K562 (cell line): ENCODE data around the gene AGPAT2. TPM values are rescaled to one million over a fixed set of nuclear protein-coding genes. Genes with fewer than 3 reads are reported as not detected.

Source experiments
- ATAC-seq: fragments of 200-7000 bp; cut with Tn5 transposase; 3 replicates; pipeline ENCODE4 v1.9.1; 2020; ENCODE audit warnings: moderate library complexity
- BruUV-seq: library from RNA; stranded (reverse); fragments of 400-500 nt; replicated peaks from 2 replicates; lab custom pipeline; 2021; lab: Mats Ljungman, UMichigan
- CTCF ChIA-PET: fragments of 300-600 bp; formaldehyde crosslinking; extraction: SDS; loops from one replicate; lab custom pipeline; 2021; ENCODE audit warnings: low intra/inter-chr PET ratio; lab: Yijun Ruan, JAX
- POLR2A ChIA-PET: fragments of 300-600, 350-650 bp; sonication (Branson Sonifier 250); formaldehyde crosslinking; extraction: SDS; loops from one replicate; lab custom pipeline; 2021; ENCODE audit warnings: antibody characterized with exemption, inconsistent platforms; lab: Yijun Ruan, JAX
- DNase-seq, 4 experiments: peaks; one replicate each; pipeline versions ENCODE4 v3.0.0 to v3.0.0-alpha.2; 2011 to 2018; ENCODE audit warnings: low spot score in 3 of 4, mixed read lengths in 3 of 4; ENCODE audit errors: extremely low read depth in 1 of 4
- FAIRE-seq: peaks from 2 replicates; lab custom pipeline; 2011; peaks lifted over from hg19 to GRCh38; lab: Jason Lieb, UNC
- H2AFZ ChIP-seq: 2 replicates; pipeline ENCODE4 v1.6.0; 2011; ENCODE audit warnings: low read depth, low read length, control low read depth, inconsistent platforms
- H3K27ac ChIP-seq: fragments of 200-600 bp; 3 replicates; pipeline ENCODE4 v1.8.0; 2011; ENCODE audit warnings: low read depth, mild to moderate bottlenecking, control low read depth, inconsistent platforms, low read length, moderate library complexity, mixed read lengths; ENCODE audit errors: extremely low read depth
- H3K27me3 ChIP-seq, 2 experiments: fragments of 300-600 bp in 1 of 2; 2 replicates in 1 of 2; 3 replicates in 1 of 2; pipeline versions ENCODE4 v1.6.0 to v1.8.0; 2011; ENCODE audit warnings: inconsistent platforms in 2 of 2, low read length in 2 of 2, mild to moderate bottlenecking in 1 of 2, mixed read lengths in 1 of 2, moderate library complexity in 1 of 2; ENCODE audit not compliant: control insufficient read depth in 2 of 2, insufficient read depth in 2 of 2
- H3K36me3 ChIP-seq: fragments of 300-600 bp; 3 replicates; pipeline ENCODE4 v1.8.0; 2011; ENCODE audit warnings: mild to moderate bottlenecking, low read length, inconsistent platforms; ENCODE audit not compliant: control insufficient read depth, insufficient read depth
- H3K4me1 ChIP-seq, 2 experiments: fragments of 200-600 bp in 1 of 2; replicated peaks in 1 of 2; 2 replicates in 1 of 2; 3 replicates in 1 of 2; pipeline versions ENCODE4 v1.5.1 to v1.8.0; 2011; ENCODE audit warnings: inconsistent platforms in 2 of 2, low read length in 2 of 2, mild to moderate bottlenecking in 1 of 2, mixed read lengths in 1 of 2, moderate library complexity in 1 of 2; ENCODE audit not compliant: control insufficient read depth in 2 of 2, insufficient read depth in 2 of 2
- H3K4me2 ChIP-seq: 2 replicates; pipeline ENCODE4 v1.6.1; 2011; ENCODE audit warnings: low read length, control low read depth, inconsistent platforms, mixed read lengths; ENCODE audit not compliant: insufficient read depth
- H3K4me3 ChIP-seq: fragments of 200-600 bp; sonication (generic), shearing (Covaris generic); 2 replicates; pipeline ENCODE4 v1.5.1; 2016; ENCODE audit warnings: control low read depth, inconsistent platforms
- H3K79me2 ChIP-seq: fragments of 200-600 bp; 3 replicates; pipeline ENCODE4 v1.8.0; 2011; ENCODE audit warnings: low read length, inconsistent platforms; ENCODE audit not compliant: control insufficient read depth, insufficient read depth
- H3K9ac ChIP-seq, 2 experiments: 2 replicates each; pipeline versions ENCODE4 v1.6.0 to v1.6.1; 2011; ENCODE audit warnings: low read depth in 2 of 2, low read length in 2 of 2, control low read depth in 1 of 2, inconsistent platforms in 1 of 2, mild to moderate bottlenecking in 1 of 2, mixed read lengths in 1 of 2; ENCODE audit not compliant: insufficient read depth in 1 of 2
- H3K9me1 ChIP-seq: one replicate; pipeline ENCODE4 v1.6.0; 2011; ENCODE audit warnings: inconsistent platforms, mild to moderate bottlenecking, low read length, moderate library complexity; ENCODE audit not compliant: control insufficient read depth, insufficient read depth
- H3K9me3 ChIP-seq: replicated peaks from 2 replicates; pipeline ENCODE4 v1.5.1; 2011; ENCODE audit warnings: low read depth, low read length, inconsistent platforms; ENCODE audit not compliant: control insufficient read depth, insufficient read depth
- H4K20me1 ChIP-seq: replicated peaks from 2 replicates; pipeline ENCODE4 v1.6.1; 2011; ENCODE audit warnings: low read length, inconsistent platforms, mixed read lengths; ENCODE audit not compliant: control insufficient read depth, insufficient read depth
- CBFB ChIP-seq: sonication (generic); formaldehyde crosslinking; IDR thresholded peaks from 2 replicates; pipeline ENCODE4 v1.4.0; 2020; ENCODE audit warnings: mild to moderate bottlenecking, missing genetic modification reagents
- E2F4 ChIP-seq: sonication (generic); formaldehyde crosslinking; IDR thresholded peaks from 2 replicates; pipeline ENCODE4 v1.8.0; 2022; ENCODE audit warnings: mild to moderate bottlenecking, low read depth, missing genetic modification reagents
- EHMT2 ChIP-seq: fragments of 450-650 bp; IDR thresholded peaks from 2 replicates; pipeline ENCODE4 v1.6.1; 2018; ENCODE audit warnings: antibody characterized with exemption
- ETV5 ChIP-seq: sonication (generic); formaldehyde crosslinking; IDR thresholded peaks from 2 replicates; pipeline ENCODE4 v1.4.0; 2020; ENCODE audit warnings: low read depth, mild to moderate bottlenecking, missing genetic modification reagents
- GABPA ChIP-seq: fragments of 200-800 bp; sonication (Bioruptor generic); conservative IDR thresholded peaks from 2 replicates; pipeline ENCODE4 v1.6.1; 2016; ENCODE audit warnings: low read depth, missing genetic modification characterization, missing compliant biosample characterization
- HLTF ChIP-seq: fragments of 450-650 bp; IDR thresholded peaks from 2 replicates; pipeline ENCODE4 v1.6.1; 2016
- HMG20A ChIP-seq: fragments of 450-650 bp; formaldehyde crosslinking; conservative IDR thresholded peaks from 2 replicates; pipeline ENCODE4 v1.4.0; 2020; ENCODE audit warnings: mild to moderate bottlenecking, mixed read lengths
- JUN ChIP-seq, 2 experiments: sonication (generic) in 1 of 2; formaldehyde crosslinking in 1 of 2; IDR thresholded peaks; 2 replicates each; pipeline versions ENCODE4 v1.6.1 to v1.8.0; 2012 to 2022; ENCODE audit warnings: borderline replicate concordance in 2 of 2, mild to moderate bottlenecking in 2 of 2, improper control_type of control experiment in 1 of 2, low read depth in 1 of 2, low read length in 1 of 2, missing genetic modification reagents in 1 of 2
- RBFOX2 ChIP-seq: fragments of 200-400 bp; formaldehyde crosslinking; IDR thresholded peaks from 2 replicates; pipeline ENCODE4 v1.6.1; 2017; ENCODE audit warnings: low read depth, mild to moderate bottlenecking, low read length, moderate library complexity
- SAP30 ChIP-seq: fragments of 200-600 bp; sonication (generic); IDR thresholded peaks from 2 replicates; pipeline ENCODE4 v1.6.1; 2012; ENCODE audit warnings: borderline replicate concordance, low read depth, mild to moderate bottlenecking, moderate library complexity, low read length, control low read depth, inconsistent platforms; ENCODE audit not compliant: insufficient read depth, poor library complexity, severe bottlenecking
- TCFL5 ChIP-seq: fragments of 250-450 bp; sonication (Bioruptor Pico); conservative IDR thresholded peaks from 2 replicates; pipeline ENCODE4 v1.6.1; 2021; ENCODE audit warnings: mild to moderate bottlenecking, moderate library complexity, matching md5 sums
- THRAP3 ChIP-seq: fragments of 450-650 bp; IDR thresholded peaks from 2 replicates; pipeline ENCODE4 v1.6.1; 2016; ENCODE audit warnings: mild to moderate bottlenecking, inconsistent platforms, borderline replicate concordance
- ZKSCAN8 ChIP-seq: fragments of 200-800 bp; sonication (Bioruptor generic); IDR thresholded peaks from 2 replicates; pipeline ENCODE4 v1.6.1; 2016; ENCODE audit warnings: missing genetic modification characterization, missing compliant biosample characterization
- ZNF395 ChIP-seq: fragments of 200-800 bp; sonication (Bioruptor generic); IDR thresholded peaks from 2 replicates; pipeline ENCODE4 v1.6.1; 2017; ENCODE audit warnings: missing genetic modification characterization, missing compliant biosample characterization
- ZNF436 ChIP-seq: fragments of 250-450, 450-650 bp; sonication (Bioruptor Pico); formaldehyde crosslinking; IDR thresholded peaks from 2 replicates; pipeline ENCODE4 v1.7.0; 2020; ENCODE audit warnings: mild to moderate bottlenecking
- ZNF830 ChIP-seq: fragments of 250-450 bp; sonication (Bioruptor Pico); IDR thresholded peaks from 2 replicates; pipeline ENCODE4 v1.5.0; 2021; ENCODE audit warnings: mild to moderate bottlenecking
- WGBS: fragments of 100-300 bp; shearing (Covaris generic); methylation state at CpG from one replicate; pipeline ENCODE4 v1.1.6; 2016; ENCODE audit warnings: low coverage, mixed read lengths; ENCODE audit not compliant: insufficient coverage; ENCODE audit errors: missing lambda C conversion rate; 5-methylcytosine and 5-hydroxymethylcytosine counted together
- in situ Hi-C: fragments of 300-500 bp; cut with MboI; formaldehyde crosslinking; loops from 4 replicates; pipeline ENCODE4 v1.15.0; 2018; ENCODE audit warnings: inconsistent platforms, mixed read lengths
- intact Hi-C: fragments of 100-400 bp; cut with micrococcal nuclease; formaldehyde crosslinking; loops from 2 replicates; pipeline ENCODE4 v1.14.2; 2022
- polyA plus RNA-seq, 8 experiments: library from polyadenylated mRNA; depleted of rRNA in 4 of 8; stranded (reverse) in 5 of 8; unstranded in 3 of 8; fragments of >200 nt; fragmentation: Nextera tagmentation in 2 of 8; fragmentation: Illumina TruSeq in 1 of 8; extraction: Ambion mirVana in 2 of 8; extraction: Trizol in 1 of 8; gene quantifications; 2 replicates each; pipeline versions ENCODE4 v1.2.1 to v1.2.3, GENCODE V29; 2011 to 2014; ENCODE audit warnings: inconsistent platforms in 1 of 8, missing spikeins in 1 of 8
- total RNA-seq, 7 experiments: library from RNA; depleted of rRNA in 6 of 7; stranded (reverse); fragments of >200 nt in 6 of 7; fragmentation: Illumina TruSeq in 2 of 7; extraction: Trizol in 2 of 7; gene quantifications; 2 replicates each; pipeline versions ENCODE4 v1.2.1 to v1.2.3, GENCODE V29; 2011 to 2021; ENCODE audit warnings: low replicate concordance in 1 of 7

The AGPAT2 gene
- total and polyA plus RNA-seq, 9 of the 15 experiments (the other 6 are each of a cell fraction or from before 2014, with no cell fraction given) = 0.13 to 54.5 (median 23.9) TPM

- no peak for TF ChIP-seq ZNF395 (CRISPR knock-in tag)
- TF ChIP-seq EHMT2 = no peak
- TF ChIP-seq ZKSCAN8 = no peak
- TF ChIP-seq ETV5 (CRISPR knock-in tag) = 0 out of 2 replicates have a peak, but pooled peaks have one; percentile 2
- no peak for TF ChIP-seq JUN (IDR thresholded peaks at IDR 0.05; ENCODE audit: borderline replicate concordance, low read depth, low read length)
- TF ChIP-seq JUN (CRISPR knock-in tag; IDR thresholded peaks at IDR 0.05; ENCODE audit: borderline replicate concordance) = 0 out of 2 replicates have a peak, but pooled peaks have one; percentile 28
- TF ChIP-seq, all 486 proteins: peak for 4
Measured at GRCh38 chr9:136729144-136729543, 41.9 kb upstream of the AGPAT2 start (continued).

GRCh38 chr9:136728548-136729123 is 41.4 kb upstream of the AGPAT2 start:
- ChIA-PET CTCF (no interaction called here), POLR2A (interaction anchor here (0.5 to 5.3 kb wide), 36 partner anchors 8 to 940 kb away, joined by 3 to 44 read pairs (median 4); partner anchors contain the start of genes DIPK1B, EDF1, LCN10 and LCN6)
- TSS peak; percentile 49 for BruUV-seq
- H3K9me3 ChIP-seq = no peaks in the 10 kb centered on the region
- no peaks in the 10 kb centered on the region for H3K27me3 ChIP-seq
- in situ Hi-C loops = no loop called here
- H2AFZ ChIP-seq = peak overlapping the region; percentile 82
- H3K4me2 ChIP-seq = peak overlapping the region; percentile 95
- peak overlapping the region; percentile 97 for H3K27ac ChIP-seq
- H3K9me1 ChIP-seq = peaks cover 8% of the 10 kb centered on the region
- H3K79me2 ChIP-seq = peaks cover 74% of the 10 kb centered on the region
- peaks cover 29 to 76% of the 10 kb centered on the region in 2 experiments; a peak in 4 of 5 replicates for H3K4me1 ChIP-seq
- DNase-seq (peak in 3 of 4 experiments; percentile 49 to 77 (median 76)), FAIRE-seq (no peak), ATAC-seq (peak; percentile 67)
- intact Hi-C loops = no loop called here
- peak overlapping the region; percentile 67 for H3K4me3 ChIP-seq
- H4K20me1 ChIP-seq = peaks cover 32% of the 10 kb centered on the region
- 1% methylated on average over 43 of the region's 53 CpGs for WGBS
- peaks cover 51% of the 10 kb centered on the region for H3K36me3 ChIP-seq
- H3K9ac ChIP-seq = peak overlapping the region; percentile 90 to 100
- TF ChIP-seq RBFOX2 = peak; percentile 6; the same call in 1 of the 2 replicates
- no peak for TF ChIP-seq SAP30
- TF ChIP-seq CBFB (CRISPR knock-in tag) = peak; percentile 57; the same call in 1 of the 2 replicates
- TF ChIP-seq TCFL5 (CRISPR knock-in tag) = no peak
- 0 out of 2 replicates have a peak, but pooled peaks have one; percentile 86 for TF ChIP-seq ZNF830 (CRISPR knock-in tag)
- TF ChIP-seq GABPA (tag) = no peak
- TF ChIP-seq ZNF436 = no peak
- TF ChIP-seq THRAP3 = no peak
- TF ChIP-seq E2F4 (CRISPR knock-in tag) = no peak
- no peak for TF ChIP-seq HLTF
- no peak for TF ChIP-seq HMG20A (CRISPR knock-in tag)
